ENCODE measurements around the gene WDR47. TPM values are rescaled to one million over a fixed set of nuclear protein-coding genes. Genes with fewer than 3 reads are reported as not detected.

Gene WDR47
- total and polyA plus RNA-seq, 4 donors, result 1.2 to 4.1 (median 2.5) TPM

- TF ChIP-seq REST (IDR thresholded peaks at IDR 0.05), result peak; percentile 62
- TF ChIP-seq FOXA2 (IDR thresholded peaks at IDR 0.05), result peak; percentile 67
- TF ChIP-seq, protein P1, sequence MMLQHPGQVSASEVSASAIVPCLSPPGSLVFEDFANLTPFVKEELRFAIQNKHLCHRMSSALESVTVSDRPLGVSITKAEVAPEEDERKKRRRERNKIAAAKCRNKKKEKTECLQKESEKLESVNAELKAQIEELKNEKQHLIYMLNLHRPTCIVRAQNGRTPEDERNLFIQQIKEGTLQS (IDR thresholded peaks at IDR 0.05), result no peak
- no peak for TF ChIP-seq EGR1 (IDR thresholded peaks at IDR 0.05; ENCODE audit: low read depth in 2 of 2)
- TF ChIP-seq, protein P2, sequence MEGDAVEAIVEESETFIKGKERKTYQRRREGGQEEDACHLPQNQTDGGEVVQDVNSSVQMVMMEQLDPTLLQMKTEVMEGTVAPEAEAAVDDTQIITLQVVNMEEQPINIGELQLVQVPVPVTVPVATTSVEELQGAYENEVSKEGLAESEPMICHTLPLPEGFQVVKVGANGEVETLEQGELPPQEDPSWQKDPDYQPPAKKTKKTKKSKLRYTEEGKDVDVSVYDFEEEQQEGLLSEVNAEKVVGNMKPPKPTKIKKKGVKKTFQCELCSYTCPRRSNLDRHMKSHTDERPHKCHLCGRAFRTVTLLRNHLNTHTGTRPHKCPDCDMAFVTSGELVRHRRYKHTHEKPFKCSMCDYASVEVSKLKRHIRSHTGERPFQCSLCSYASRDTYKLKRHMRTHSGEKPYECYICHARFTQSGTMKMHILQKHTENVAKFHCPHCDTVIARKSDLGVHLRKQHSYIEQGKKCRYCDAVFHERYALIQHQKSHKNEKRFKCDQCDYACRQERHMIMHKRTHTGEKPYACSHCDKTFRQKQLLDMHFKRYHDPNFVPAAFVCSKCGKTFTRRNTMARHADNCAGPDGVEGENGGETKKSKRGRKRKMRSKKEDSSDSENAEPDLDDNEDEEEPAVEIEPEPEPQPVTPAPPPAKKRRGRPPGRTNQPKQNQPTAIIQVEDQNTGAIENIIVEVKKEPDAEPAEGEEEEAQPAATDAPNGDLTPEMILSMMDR (IDR thresholded peaks at IDR 0.05; ENCODE audit: low read depth, low read length, missing input control), result no peak
- TF ChIP-seq GABPA (IDR thresholded peaks at IDR 0.05 in 1 of 2, conservative IDR thresholded peaks at IDR 0.05 in 1 of 2), result peak in 1 of 2 donors; percentile 69
- peak; percentile 41 for TF ChIP-seq NR2F2 (IDR thresholded peaks at IDR 0.05)
Observed at GRCh38 chr1:109090196-109091077, 48.5 kb upstream of the WDR47 start, which contains the start of gene TMEM167B (continued).

- peak; percentile 76 for DNase-seq (ENCODE audit: low spot score)
- 65% methylated on average over 31 of the region's 31 CpGs for WGBS
- TF ChIP-seq HNF4G (IDR thresholded peaks at IDR 0.05) (peak; percentile 77), RXRA (IDR thresholded peaks at IDR 0.05) (peak; percentile 38 to 40), FOXA2 (IDR thresholded peaks at IDR 0.05) (peak; percentile 43), TAF1 (conservative IDR thresholded peaks at IDR 0.05) (no peak), GABPA (IDR thresholded peaks at IDR 0.05 in 1 of 2, conservative IDR thresholded peaks at IDR 0.05 in 1 of 2) (peak in 1 of 2 donors; percentile 37), YY1 (IDR thresholded peaks at IDR 0.05) (peak; percentile 34), NR2F2 (IDR thresholded peaks at IDR 0.05) (no peak), SP1 (IDR thresholded peaks at IDR 0.05) (peak; percentile 69), REST (IDR thresholded peaks at IDR 0.05) (no peak), FOXA1 (IDR thresholded peaks at IDR 0.05) (no peak), HNF4A (conservative IDR thresholded peaks at IDR 0.05) (peak; percentile 84 to 91), RAD21 (IDR thresholded peaks at IDR 0.05) (peak; percentile 70 to 80), EGR1 (IDR thresholded peaks at IDR 0.05; ENCODE audit: low read depth in 2 of 2) (no peak)
- TF ChIP-seq, protein P2 (IDR thresholded peaks at IDR 0.05; ENCODE audit: low read depth, low read length, missing input control), result peak; percentile 80
- TF ChIP-seq, protein P1 (IDR thresholded peaks at IDR 0.05), result no peak
- TF ChIP-seq, protein P3, sequence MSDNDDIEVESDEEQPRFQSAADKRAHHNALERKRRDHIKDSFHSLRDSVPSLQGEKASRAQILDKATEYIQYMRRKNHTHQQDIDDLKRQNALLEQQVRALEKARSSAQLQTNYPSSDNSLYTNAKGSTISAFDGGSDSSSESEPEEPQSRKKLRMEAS (IDR thresholded peaks at IDR 0.05), result peak; percentile 40
Observed at GRCh38 chr1:109089242-109090015, 47.5 kb upstream of the WDR47 start.

More at GRCh38 chr1:109089242-109090015, 47.5 kb upstream of the WDR47 start:
- Histone ChIP-seq H3K27ac (ENCODE audit: low read depth in 1 of 2, low read length in 2 of 2) (peak overlapping the region; percentile 99 to 100), H3K27me3 (ENCODE audit: control insufficient read depth in 4 of 4, insufficient read depth in 4 of 4, low read length in 3 of 4) (no peaks in the 10 kb centered on the region), H3K9me3 (ENCODE audit: control insufficient read depth in 4 of 4, low read length in 3 of 4) (no peaks in the 10 kb centered on the region), H3K4me1 (ENCODE audit: control insufficient read depth in 4 of 4, insufficient read depth in 4 of 4, low read length in 3 of 4) (peaks cover 3 to 30% (median 24%) of the 10 kb centered on the region in 4 donors), H3K4me3 (ENCODE audit: low read depth in 1 of 3, low read length in 3 of 3) (peak overlapping the region in 2 of 3 donors; percentile 24 to 71), H3K36me3 (ENCODE audit: control insufficient read depth in 4 of 4, insufficient read depth in 3 of 4, low read depth in 1 of 4, low read length in 3 of 4) (peaks cover 0 to 6% (median 3%) of the 10 kb centered on the region in 4 donors), H3K9ac (ENCODE audit: low read depth in 1 of 2, low read length in 2 of 2) (no peak overlapping the region)
